Measurements from ENCODE around the gene RIOK1.
A peak's percentile ranks its signal among the peaks of the same experiment; 100 is the strongest.
"Not testable (repeated sequence)": the region's sequence is repeated elsewhere in the genome, so short reads cannot be mapped to it uniquely, and the experiment has no call there.

Gene RIOK1

DNA sequence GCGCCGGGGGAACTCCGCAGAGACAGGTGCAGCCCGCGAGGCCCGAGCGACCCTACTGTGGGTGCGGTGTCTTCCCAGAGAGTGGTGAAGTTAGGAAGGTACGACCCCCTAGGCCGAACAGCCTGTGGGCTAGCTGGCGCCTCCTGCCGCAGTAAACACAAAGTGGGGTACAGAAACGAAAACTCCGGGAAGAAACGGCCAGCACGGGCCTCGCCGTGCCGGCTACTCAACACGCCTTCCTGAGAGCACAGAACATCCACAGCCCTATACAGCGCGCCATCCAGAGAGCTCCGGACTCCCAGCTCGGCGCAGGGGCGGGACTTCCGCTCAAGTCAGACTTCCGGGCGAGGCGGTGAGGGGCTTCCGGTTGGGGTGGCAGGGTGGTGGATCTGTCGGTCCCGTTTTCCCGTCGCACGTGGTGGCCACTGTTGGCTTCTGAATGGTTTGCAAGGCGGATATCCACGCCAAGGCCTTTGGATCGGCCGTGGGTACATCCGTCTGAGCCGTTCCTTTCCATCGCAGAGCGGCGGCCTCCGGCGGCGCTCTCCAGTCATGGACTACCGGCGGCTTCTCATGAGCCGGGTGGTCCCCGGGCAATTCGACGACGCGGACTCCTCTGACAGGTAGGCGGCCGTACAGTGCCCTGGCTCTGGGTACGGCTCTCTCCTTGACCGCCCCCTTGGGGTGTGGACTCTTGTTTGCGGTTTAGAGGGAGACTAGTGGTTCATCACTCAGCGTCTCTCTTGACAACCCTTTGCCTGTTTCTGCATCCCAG, at the start of gene RIOK1, which contains the start of gene CAGE1:
TSS of gene RIOK1 (plus strand) at position 358 of the 775 bp plus-strand sequence. CDS start at position 553, 195 bp downstream.
TSS of gene CAGE1 (minus strand) at position 292 of the 775 bp plus-strand sequence. CDS start 2,569 bp downstream, outside the sequence.
- H3K9me3 Mint-ChIP-seq (ENCODE audit: low read depth), result no peaks in the 10 kb centered on the region
- H3K4me1 Mint-ChIP-seq (ENCODE audit: low read depth), result peaks cover 47% of the 10 kb centered on the region
- peaks cover 13% of the 10 kb centered on the region for H3K36me3 Mint-ChIP-seq
- H3K4me3 Mint-ChIP-seq, result peak within 1 kb of the TSS; percentile 97
- H3K27me3 Mint-ChIP-seq, result no peaks in the 10 kb centered on the region
- peak within 1 kb of the TSS; percentile 99 for H3K27ac Mint-ChIP-seq

DNA sequence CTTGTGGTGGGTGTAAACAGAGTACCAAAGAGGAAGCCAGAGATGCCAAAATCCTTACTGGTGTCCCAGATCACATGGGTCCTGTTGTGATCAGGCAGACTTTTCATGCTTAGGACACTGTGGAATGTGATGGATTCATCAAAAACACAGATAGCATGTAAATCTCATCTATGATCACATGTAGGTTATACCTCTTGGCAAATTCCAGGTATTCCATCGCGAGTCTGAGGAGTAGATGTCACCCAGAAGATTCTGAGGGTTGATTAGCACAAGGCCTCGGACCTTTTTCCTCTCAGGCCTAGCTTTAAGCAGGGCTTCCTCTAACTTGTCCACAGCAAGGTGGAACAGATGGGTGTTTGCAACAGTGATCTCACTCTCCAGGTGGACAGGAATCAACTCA, 48.3 kb upstream of the RIOK1 start:
- Mint-ChIP-seq H3K27me3 (peaks cover 2% of the 10 kb centered on the region), H3K4me1 (ENCODE audit: low read depth) (peaks cover 12% of the 10 kb centered on the region), H3K9me3 (ENCODE audit: low read depth) (no peaks in the 10 kb centered on the region), H3K4me3 (no peak overlapping the region), H3K27ac (no peak overlapping the region), H3K36me3 (no peaks in the 10 kb centered on the region)

DNA sequence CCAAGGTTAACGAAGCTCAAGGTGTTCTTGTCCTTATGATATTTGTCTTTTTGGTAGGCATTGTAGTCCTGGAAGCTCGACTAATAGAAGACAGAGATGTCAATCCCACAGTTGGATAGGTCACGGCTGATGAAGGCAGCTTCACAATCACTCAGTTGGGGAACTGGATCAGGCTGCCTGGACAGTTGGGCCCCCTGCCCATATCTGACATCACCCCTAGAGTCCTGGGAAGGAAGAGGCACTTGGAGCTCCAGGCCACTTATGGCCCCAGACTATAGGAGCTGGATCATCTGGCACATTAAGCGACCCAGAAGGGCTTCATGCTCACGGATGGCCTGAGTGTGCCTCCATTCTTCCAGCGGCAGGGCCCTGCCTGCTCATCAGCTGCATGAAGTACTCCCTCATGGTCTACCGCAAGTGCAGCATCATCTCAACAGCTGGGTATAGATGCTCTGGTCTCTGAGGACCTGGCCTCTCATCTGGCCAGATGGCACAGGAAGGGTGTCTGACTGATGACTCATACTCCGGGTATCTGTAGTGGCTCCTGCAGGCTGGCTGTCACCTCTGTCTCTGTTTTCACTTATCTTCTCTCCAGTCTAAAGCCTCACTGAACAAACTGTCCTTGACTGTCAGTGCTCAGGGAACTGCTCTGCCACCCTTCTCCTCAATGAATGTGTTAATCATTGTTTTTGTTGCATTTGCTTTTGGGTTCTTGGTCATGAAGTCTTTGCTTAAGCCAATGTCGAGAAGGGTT, 47.4 kb upstream of the RIOK1 start:
- H3K4me3 Mint-ChIP-seq, result no peak overlapping the region
- H3K4me1 Mint-ChIP-seq (ENCODE audit: low read depth), result peaks cover 12% of the 10 kb centered on the region
- no peaks in the 10 kb centered on the region for H3K36me3 Mint-ChIP-seq

DNA sequence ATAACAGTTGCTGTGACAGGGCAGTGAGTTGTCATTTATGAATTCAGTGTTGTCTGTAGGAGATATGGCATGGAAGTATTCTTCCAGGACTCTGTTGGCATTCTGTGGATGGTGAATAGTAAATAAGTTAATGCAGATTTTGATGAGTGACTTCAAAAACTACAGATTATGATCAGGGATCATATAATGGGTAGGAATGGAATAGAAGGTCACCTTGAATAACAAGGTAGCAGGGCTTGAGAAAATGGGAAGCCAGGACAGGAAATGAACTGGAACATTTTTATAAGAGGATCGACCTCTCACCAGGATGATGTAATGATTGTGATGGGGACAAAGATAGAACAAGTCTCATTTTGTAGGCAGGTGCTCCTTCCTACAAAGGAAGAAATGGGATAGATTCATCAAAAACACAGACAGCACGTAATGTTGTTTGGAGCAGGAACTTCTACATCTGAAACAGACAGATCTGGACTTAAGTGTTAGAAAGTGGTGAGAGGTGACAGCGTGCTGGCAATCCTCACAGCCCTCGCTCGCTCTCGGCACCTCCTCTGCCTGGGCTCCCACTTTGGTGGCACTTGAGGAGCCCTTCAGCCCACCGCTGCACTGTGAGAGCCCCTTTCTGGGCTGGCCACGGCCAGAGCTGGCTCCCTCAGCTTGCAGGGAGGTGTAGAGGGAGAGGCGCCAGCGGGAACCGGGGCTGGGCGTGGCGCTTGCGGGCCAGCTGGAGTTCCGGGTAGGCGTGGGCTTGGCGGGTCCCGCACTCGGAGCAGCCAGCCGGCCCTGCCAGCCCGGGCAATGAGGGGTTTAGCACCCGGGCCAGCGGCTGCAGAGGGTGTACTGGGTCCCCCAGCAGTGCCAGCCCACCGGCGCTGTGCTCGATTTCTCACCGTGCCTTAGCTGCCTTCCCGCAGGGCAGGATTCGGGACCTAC, 45.8 kb upstream of the RIOK1 start:
- H3K27me3 Mint-ChIP-seq, result peaks cover 5% of the 10 kb centered on the region
- H3K36me3 Mint-ChIP-seq, result no peaks in the 10 kb centered on the region
- no peaks in the 10 kb centered on the region for H3K9me3 Mint-ChIP-seq (ENCODE audit: low read depth)
- H3K4me3 Mint-ChIP-seq, result peak overlapping the region; percentile 22
- peaks cover 12% of the 10 kb centered on the region for H3K4me1 Mint-ChIP-seq (ENCODE audit: low read depth)
- H3K27ac Mint-ChIP-seq, result peak overlapping the region; percentile 18

More for the DNA sequence above, 47.4 kb upstream of the RIOK1 start:
- Mint-ChIP-seq H3K27me3 (peaks cover 2% of the 10 kb centered on the region), H3K27ac (no peak overlapping the region), H3K9me3 (ENCODE audit: low read depth) (no peaks in the 10 kb centered on the region)

DNA sequence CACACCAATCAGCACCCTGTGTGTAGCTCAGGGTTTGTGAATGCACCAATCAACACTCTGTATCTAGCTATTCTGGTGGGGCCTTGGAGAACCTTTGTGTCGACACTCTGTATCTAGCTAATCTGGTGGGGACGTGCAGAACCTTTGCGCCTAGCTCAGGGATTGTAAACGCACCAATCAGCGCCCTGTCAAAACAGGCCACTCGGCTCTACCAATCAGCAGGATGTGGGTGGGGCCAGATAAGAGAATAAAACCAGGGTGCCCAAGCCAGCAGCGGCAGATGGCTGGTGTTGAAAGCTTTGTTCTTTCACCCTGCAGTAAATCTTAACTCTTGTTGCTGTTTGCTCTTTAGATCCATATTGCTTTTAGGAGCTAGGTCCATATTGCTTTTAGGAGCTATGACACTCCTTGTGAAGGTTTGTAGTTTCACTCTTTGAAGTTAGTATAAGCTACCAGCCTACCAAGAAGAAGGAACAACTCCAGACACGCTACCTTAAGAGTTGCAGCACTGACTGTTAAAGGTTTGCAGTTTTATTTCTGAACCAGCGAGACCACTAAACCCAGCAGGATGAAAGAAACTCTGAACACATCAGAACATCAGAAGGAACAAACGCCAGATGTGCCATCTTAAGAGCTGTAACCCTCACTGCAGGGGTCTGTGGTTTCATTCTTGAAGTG, 44.7 kb upstream of the RIOK1 start:
- H3K9me3 Mint-ChIP-seq (ENCODE audit: low read depth); H3K36me3 Mint-ChIP-seq; H3K27me3 Mint-ChIP-seq; H3K27ac Mint-ChIP-seq: not testable (repeated sequence)
- H3K4me1 Mint-ChIP-seq (ENCODE audit: low read depth), result peaks cover 14% of the 10 kb centered on the region
- H3K4me3 Mint-ChIP-seq, result peak overlapping the region; percentile 47

DNA sequence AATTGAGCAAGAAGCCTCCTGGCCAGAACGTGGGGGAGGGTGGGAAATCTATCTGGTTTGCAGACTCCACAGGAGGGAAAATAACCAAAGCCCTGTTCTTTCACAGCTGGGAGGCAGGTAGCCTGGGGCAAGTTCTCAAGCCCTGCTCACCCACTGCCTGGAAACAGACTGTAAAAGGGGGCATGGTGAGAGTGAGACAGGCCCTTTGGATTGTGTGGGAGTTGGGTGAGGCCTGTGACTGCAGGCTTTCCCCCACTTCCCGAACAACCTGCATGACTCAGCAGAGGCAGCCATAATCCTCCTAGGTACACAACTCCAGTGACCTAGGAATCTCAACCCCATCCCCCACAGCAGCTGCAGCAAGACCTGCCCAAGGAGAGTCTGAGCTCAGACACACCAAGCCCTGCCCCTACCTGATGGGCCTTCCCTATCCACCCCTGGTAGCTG, 42.0 kb upstream of the RIOK1 start:
- H3K4me1 Mint-ChIP-seq (ENCODE audit: low read depth), result peaks cover 21% of the 10 kb centered on the region
- not testable (repeated sequence) for H3K9me3 Mint-ChIP-seq (ENCODE audit: low read depth); H3K27me3 Mint-ChIP-seq; H3K36me3 Mint-ChIP-seq; H3K4me3 Mint-ChIP-seq; H3K27ac Mint-ChIP-seq

DNA sequence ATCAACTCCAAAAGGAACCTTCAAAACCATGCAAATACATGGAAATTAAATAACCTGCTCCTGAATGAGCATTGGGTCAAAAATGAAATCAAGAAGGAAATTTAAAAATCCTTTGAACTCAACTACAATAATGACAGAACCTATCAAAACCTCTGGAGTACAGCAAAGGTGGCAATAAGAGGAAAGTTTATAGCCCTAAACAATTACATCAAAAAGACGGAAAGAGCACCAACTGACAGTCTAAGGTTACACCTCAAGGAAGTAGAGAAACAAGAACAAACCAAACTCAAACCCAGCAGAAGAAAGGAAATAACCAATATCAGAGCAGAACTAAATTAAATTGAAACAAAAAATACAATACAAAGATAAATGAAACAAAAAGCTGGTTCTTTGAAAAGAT, 39.0 kb upstream of the RIOK1 start:
- not testable (repeated sequence) for H3K4me3 Mint-ChIP-seq; H3K27me3 Mint-ChIP-seq; H3K4me1 Mint-ChIP-seq (ENCODE audit: low read depth); H3K36me3 Mint-ChIP-seq; H3K9me3 Mint-ChIP-seq (ENCODE audit: low read depth); H3K27ac Mint-ChIP-seq

DNA sequence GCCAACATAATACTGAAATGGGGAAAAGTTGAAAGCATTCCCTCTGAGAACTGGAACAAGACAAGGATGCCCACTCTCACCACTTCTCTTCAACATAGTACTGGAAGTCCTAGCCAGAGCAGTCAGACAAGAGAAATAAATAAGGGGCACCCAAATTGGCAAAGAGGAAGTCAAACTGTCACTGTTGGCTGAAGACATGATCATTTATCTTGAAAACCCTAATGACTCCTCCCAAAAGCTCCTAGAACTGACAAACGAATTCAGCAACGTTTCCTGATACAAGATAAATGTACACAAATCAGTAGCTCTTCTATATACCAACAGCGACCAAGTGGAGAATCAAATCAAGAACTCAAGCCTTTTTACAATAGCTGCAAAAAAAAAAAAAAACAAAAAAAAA, 37.7 kb upstream of the RIOK1 start:
- not testable (repeated sequence) for H3K27ac Mint-ChIP-seq; H3K36me3 Mint-ChIP-seq; H3K27me3 Mint-ChIP-seq; H3K4me3 Mint-ChIP-seq; H3K9me3 Mint-ChIP-seq (ENCODE audit: low read depth); H3K4me1 Mint-ChIP-seq (ENCODE audit: low read depth)

DNA sequence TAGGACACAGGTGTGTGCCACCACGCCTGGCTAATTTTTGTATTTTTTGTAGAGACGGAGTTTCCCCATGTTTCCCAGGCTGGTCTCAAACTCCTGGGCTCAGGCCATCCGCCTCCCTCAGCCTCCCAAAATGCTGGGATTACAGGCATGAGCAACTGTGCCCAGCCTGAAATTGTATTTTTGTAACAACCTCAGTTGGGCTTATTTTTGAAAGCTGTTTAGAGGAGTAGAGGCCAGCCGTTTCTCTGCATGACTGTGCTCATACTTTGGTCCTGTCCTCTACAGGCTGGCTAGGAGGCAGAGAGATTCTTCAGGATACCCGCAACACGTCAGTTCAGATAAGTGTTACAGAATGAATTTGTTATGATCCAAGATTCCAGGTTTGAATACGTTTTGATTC, 22.2 kb upstream of the RIOK1 start:
- H3K27ac Mint-ChIP-seq, result no peak overlapping the region
- H3K4me1 Mint-ChIP-seq (ENCODE audit: low read depth), result no peaks in the 10 kb centered on the region
- no peak overlapping the region for H3K4me3 Mint-ChIP-seq
- H3K9me3 Mint-ChIP-seq (ENCODE audit: low read depth), result no peaks in the 10 kb centered on the region
- no peaks in the 10 kb centered on the region for H3K36me3 Mint-ChIP-seq
- peaks cover 2% of the 10 kb centered on the region for H3K27me3 Mint-ChIP-seq

DNA sequence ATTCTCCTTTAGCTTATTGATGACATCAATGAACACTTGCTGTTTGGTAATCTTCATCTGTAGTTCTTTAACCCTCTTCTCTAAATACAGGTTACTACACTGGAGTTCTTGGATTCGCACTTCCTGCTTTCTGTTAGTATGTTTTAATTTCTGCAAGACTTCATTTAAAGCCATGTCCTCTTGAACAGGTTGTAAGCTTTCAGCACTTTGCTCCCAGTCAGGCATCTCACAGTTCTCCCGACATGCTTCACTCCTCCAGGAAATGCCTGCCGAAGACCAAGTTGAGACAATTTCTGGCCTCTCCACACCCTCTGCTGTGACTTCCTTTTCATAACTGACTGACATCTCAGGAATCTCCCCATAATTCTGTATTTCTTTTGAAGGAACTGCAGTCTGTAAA, 15.9 kb upstream of the RIOK1 start:
- H3K27ac Mint-ChIP-seq, result no peak overlapping the region
- no peaks in the 10 kb centered on the region for H3K9me3 Mint-ChIP-seq (ENCODE audit: low read depth)
- H3K4me1 Mint-ChIP-seq (ENCODE audit: low read depth), result peaks cover 1% of the 10 kb centered on the region
- H3K36me3 Mint-ChIP-seq, result no peaks in the 10 kb centered on the region
- H3K4me3 Mint-ChIP-seq, result no peak overlapping the region
- H3K27me3 Mint-ChIP-seq, result peaks cover under 1% of the 10 kb centered on the region

DNA sequence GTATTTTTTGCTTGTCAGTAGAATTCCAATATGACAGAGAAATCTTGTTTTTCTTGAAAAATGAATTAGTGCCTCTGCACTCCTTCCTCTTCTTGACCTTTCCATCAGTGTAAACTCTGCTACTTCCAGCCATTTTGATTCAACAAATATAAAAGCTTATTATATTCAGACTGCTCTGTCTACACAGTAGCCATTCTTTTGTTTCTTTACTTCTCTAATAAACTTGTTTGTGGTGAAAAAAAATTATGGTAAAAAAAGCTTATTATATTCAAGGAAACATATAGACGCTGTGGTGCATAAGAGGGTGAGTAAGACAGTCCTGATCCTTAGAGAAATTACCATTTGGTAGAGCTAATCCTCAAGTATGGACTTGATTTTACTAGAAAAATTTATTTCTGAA, 11.6 kb upstream of the RIOK1 start:
- Mint-ChIP-seq H3K27me3 (peaks cover 2% of the 10 kb centered on the region), H3K4me3 (no peak overlapping the region), H3K4me1 (ENCODE audit: low read depth) (peaks cover 1% of the 10 kb centered on the region), H3K27ac (no peak overlapping the region), H3K9me3 (ENCODE audit: low read depth) (no peaks in the 10 kb centered on the region), H3K36me3 (no peaks in the 10 kb centered on the region)

DNA sequence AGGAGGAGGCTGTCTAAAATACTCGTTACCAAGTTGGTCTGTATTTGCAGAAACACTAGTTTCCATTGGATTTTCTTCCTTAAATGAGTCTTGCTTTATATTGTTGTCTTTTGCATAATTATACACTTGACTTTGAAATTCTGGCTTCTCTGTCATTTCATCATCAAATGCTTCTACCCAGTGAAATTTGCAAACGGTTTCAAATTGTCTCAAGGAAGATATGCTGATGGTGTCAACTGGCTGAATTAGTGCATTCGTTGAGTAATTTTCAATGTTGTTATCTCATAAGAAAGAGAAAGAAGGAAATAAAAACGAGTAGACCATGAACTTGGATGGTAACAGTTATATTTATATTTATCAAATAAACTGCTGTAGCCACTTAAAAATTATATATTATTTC, 10.9 kb upstream of the RIOK1 start:
- Mint-ChIP-seq H3K27ac (no peak overlapping the region), H3K27me3 (peaks cover 2% of the 10 kb centered on the region), H3K4me3 (no peak overlapping the region), H3K4me1 (ENCODE audit: low read depth) (peaks cover 1% of the 10 kb centered on the region), H3K36me3 (no peaks in the 10 kb centered on the region), H3K9me3 (ENCODE audit: low read depth) (no peaks in the 10 kb centered on the region)

DNA sequence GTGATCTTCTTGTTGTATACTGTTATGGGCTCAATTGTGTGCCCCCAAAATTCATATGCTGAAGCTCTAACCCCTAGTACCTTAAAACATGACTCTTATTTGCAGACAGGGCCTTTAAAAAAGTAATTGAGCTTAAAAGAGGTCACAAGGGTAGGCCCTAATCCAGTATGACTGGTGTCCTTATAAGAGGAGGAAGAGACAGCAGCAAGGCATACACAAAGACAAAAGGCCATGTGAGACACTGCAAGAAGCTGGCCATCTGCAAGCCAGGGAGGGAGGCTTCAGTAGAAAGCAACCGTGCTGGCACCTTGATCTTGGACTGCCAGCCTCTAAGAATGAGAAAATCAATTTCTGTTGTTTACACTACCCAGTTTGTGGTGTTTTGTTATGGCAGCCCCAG, 8.5 kb upstream of the RIOK1 start:
- Mint-ChIP-seq H3K4me1 (ENCODE audit: low read depth) (no peaks in the 10 kb centered on the region), H3K4me3 (no peak overlapping the region), H3K27ac (no peak overlapping the region), H3K27me3 (peaks cover 2% of the 10 kb centered on the region), H3K9me3 (ENCODE audit: low read depth) (no peaks in the 10 kb centered on the region), H3K36me3 (no peaks in the 10 kb centered on the region)

DNA sequence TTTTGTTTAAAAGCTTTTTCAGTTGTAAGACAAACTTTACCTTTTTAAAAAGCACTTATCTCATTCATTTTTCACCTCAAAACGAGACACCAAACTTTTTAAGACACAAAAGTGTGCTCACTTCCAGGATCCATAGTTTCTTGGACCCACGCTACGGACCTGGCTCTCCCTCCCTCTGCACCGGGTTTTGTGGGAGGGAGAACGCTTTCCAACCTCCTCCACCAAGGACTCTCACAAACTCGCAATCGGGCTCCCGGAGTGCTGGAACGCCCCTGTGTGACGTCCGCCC, 502 bp upstream of the RIOK1 start:
- H3K4me1 Mint-ChIP-seq (ENCODE audit: low read depth), result peaks cover 44% of the 10 kb centered on the region
- no peaks in the 10 kb centered on the region for H3K9me3 Mint-ChIP-seq (ENCODE audit: low read depth)
- peak overlapping the region; percentile 97 for H3K4me3 Mint-ChIP-seq
- H3K27me3 Mint-ChIP-seq, result no peaks in the 10 kb centered on the region
- peaks cover 13% of the 10 kb centered on the region for H3K36me3 Mint-ChIP-seq
- peak overlapping the region; percentile 99 for H3K27ac Mint-ChIP-seq
